HG03378 (cell line): ENCODE measurements around the gene SPATS1.

Experiments used
- ATAC-seq: cut with Tn5 transposase; IDR thresholded peaks from one replicate; pipeline ENCODE4 v1.9.1; 2021; ENCODE audit warnings: mild to moderate bottlenecking, moderate library complexity; ENCODE audit not compliant: unreplicated experiment

Gene SPATS1

GRCh38 chr6:44386364-44386928 is 44.0 kb downstream of the SPATS1 start:
- no peak for ATAC-seq

GRCh38 chr6:44386929-44387345 is 44.5 kb downstream of the SPATS1 start:
- ATAC-seq, result peak; percentile 21

DNA sequence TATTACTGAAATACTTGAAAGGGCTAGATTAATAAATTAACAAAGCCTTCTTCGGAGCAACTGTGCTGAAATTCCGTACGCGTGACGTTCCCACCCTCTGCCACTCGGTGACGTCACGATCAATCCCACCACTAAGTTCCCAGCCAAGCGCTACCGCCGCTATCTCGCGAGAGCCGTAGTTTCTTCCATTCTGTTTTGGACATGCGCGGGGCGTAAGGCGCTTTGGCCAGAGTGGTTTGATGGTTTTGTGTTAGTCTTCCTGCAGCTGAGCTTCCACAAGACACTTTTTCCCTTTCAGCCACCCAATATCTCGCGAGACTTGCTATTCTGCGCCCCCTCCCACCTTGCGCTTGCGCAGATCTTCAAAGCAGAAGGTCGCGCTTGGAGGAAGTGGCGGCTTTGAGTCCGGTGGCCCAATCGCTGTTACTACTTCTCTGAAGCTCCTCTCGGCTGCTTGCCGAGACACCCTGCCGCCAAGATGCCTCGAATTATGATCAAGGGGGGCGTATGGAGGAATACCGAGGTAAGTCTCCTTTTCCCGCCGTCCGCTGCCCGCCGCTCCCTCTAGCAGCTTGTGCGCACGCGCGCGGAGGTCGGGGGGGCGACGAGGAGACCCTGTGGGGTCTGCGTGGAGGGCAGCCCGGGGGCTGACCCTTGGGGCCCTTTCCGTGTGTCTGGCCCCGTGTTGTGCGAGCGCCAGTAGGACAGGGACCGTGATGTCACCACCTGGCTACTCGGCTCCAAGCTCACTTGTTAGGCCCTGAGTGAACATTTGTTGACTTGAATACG is 45.1 kb downstream of the SPATS1 start, which contains the start of gene CDC5L:
CDC5L (plus strand) TSS at position 361 of the 789 bp plus-strand sequence; CDS start at position 479, 118 bp downstream.
- peak; percentile 91 for ATAC-seq

GRCh38 chr6:44388135-44388487 is 45.7 kb downstream of the SPATS1 start:
- ATAC-seq, result no peak

DNA sequence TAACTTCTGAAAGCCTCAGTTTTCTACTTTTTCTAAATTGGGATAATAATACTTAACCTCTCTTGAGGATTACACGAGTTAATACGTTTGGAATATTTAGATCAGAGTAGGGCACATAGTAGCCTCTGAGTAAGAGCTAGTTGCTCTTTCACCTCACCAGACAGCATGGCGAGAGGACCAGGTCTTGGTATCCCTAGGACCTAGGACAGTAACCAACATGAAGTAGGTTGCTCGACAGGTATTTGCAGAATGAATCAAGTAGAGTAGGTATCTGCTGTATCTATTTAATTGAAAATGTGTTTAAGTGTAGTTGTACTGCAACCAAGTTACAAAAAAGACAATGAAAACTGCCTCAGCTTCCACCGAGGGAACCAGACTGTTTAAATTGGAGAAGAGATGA is 46.4 kb downstream of the SPATS1 start:
- ATAC-seq, result no peak

GRCh38 chr6:44390158-44390683 is 47.8 kb downstream of the SPATS1 start:
- no peak for ATAC-seq
